Activated CD4-positive, CD25-positive, alpha-beta regulatory T cell treated with anti-CD3 and anti-CD28 coated beads, Interleukin-2, amount 50 U/mL, for 16 hours (primary cell): Measurements from ENCODE around the gene RFC1.
"Not testable (repeated sequence)": the region's sequence is repeated elsewhere in the genome, so short reads cannot be mapped to it uniquely, and the experiment has no call there.

Source experiments
- DNase-seq: peaks from one replicate; pipeline ENCODE4 v3.0.0-alpha.2; 2020; ENCODE audit warnings: low read depth, low spot score

RFC1 gene

DNA sequence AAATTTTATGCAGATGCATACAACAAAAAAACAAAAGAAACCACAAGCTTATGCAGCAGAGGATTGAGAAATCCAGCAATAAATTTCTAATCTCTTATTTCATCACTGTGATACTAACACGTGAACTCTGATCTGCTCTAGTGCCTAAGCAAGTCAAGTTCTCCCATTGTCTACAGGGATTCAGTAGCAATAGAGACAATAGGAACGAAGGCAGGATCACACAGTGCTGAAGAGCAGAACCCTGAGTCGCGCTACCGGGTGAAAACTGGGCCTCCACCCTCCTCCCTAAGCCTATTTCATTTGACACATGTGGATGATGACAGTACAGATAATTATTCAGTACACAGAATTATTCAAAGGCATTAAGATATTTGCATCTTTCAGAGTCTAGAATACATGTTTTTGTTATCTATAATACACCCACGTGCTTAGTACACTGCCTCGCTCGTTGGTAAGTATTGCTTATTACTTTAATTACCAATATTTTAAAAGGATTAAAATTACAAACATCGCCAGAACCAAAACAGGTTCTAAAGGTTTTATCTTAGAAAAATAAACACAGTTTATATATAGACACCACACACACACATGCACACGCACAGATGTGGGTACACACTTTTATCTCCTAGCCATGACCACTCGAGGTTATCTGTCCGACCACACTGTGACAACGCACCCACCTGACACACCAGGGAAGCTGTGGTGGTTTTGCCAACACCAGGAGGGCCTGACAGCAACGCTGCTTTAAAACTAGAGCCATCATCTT, 60.1 kb downstream of the RFC1 start:
- no peak for DNase-seq

DNA sequence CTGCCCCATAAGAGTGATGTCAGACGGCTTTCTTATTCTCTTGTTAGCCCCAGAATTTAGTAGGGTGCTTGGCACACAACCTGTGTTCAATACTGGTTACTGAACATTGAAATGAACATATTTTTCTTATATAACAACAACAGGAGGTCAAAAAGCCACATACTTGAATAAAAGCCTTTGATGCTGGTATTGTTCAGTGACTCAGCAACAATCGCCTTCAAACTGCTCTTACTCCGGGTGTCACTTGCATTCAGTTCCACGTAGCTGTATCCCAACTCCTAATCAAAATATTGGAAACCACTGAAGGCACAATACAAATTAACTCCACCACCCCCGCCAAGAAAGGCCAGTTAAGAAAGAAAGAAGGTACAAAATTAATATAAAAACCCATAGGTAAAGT, 61.5 kb downstream of the RFC1 start:
- DNase-seq, result no peak

DNA sequence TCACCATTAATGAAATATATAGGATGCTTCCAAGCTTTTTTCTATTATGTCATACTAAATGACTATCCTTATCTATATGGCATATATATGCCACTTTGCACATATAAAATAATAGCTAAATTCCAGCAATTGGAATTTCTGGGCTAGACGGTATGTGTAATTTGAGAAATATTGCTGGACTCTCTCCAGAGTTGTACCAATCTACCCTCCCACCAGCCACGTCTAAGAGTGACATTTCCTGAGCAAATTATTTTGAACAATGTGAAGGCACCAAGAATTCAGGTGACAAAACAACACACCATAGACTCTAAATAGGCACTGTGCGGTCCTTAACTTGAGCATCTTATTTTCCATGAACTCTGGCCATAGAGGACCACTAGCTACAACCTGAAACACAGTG, 62.3 kb downstream of the RFC1 start:
- DNase-seq, result no peak

DNA sequence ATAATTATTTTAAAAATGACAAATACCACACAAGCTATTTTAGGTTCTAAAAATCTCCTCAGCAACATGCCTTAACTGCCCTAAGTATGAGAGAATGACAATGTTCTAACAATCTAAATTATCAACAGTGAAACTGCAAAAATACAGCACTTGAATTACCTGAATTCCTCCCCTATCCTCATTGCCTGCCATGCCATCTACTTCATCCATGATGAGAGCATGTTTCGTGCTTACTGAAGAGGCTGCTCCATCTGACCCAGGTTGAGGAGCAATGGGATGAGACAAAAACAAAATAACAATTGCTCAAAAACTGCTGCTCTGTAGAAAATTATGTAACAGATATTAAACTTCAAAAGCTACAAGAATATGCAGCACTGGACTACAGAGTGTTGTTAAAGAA, 63.3 kb downstream of the RFC1 start:
- DNase-seq, result no peak

DNA sequence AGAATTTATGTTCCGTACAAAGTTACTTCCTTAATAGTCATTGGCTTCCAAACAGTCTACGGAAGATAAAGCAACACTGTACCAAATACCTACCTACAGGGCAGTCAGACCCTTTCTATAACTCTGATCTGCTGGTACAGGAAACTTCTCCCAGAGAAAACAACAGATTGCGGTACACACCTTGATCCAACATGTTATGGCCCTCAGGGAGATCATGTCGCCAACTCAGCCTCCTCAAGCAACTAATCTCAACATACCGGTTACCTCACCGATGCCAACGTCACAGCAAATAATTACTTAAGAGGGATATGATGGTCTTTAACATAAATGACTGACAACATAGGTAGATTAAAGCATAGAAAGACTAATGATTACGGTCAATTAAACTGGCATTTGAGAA, 70.4 kb downstream of the RFC1 start:
- no peak for DNase-seq

DNA sequence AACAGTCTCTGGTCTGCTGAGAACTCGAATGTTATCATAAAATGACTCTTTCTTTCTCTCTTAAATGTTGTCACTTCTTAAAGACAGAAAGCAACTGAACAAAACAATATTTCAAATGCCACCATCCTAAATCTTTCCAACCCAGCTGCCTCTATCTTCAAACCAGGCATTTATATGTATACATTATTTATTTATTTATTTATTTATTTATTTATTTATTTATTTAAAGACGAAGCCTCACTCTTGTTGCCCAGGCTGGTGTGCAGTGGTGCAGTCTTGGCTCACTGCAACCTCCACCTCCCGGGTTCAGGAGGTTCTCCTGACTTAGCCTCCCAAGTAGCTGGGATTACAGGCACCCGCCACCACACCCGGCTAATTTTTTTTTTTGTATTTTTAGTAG, 73.7 kb downstream of the RFC1 start:
- not testable (repeated sequence) for DNase-seq

DNA sequence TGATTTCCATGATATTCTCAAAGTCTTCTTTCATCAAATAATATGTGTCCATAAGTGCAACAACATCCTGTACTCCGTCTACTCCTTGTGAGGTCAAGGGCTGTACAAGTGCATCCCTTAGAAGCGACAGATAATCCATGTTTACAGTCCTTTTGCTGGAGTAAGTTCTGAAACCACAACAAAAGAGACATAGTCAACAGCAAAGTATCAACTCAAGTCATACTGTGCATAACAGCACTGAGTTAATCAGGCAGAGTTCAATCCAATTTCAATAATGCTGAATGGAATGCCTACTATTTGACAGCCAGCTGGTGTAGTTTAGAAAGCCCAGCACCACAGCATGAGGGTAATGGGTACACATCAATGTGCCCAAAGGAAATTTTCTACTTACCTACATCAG, 74.5 kb downstream of the RFC1 start:
- DNase-seq, result no peak

DNA sequence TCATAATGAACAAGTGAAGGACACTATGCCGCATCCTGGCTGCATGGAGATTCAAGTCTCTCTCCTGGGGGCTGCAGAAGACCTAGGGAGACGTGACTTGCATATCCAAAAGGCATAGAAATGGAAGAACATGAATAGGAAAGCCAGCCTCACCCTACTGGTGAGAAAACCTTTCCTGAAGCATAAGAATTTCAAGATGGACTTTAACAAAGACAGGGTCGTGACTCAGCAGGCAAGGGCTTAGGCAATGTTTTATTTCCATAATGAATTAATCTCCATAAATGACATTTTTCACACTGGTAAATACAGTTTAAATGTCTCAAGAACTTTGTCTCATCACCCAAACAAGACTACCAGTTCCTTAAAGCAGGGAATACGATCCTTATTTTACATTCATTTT, 78.9 kb downstream of the RFC1 start:
- no peak for DNase-seq

DNA sequence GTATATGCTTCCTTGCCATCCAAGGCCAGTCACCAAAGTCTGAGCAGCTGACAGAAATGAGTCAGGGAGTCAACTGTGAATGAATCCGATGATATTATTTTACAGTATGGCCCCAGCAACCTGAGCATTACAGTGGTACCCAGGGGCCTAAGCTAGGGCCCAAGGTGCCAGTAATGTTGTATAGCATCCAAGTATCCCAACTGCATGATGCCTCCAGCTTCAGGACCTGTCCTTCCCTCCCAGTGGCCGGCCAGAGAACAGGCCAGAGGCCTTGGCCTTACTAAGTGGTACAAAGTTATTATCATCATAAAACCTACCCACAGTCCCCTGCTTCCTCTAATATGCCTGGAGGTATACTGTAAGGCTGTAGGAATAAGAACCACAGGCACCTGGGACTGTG, 79.9 kb downstream of the RFC1 start:
- no peak for DNase-seq

DNA sequence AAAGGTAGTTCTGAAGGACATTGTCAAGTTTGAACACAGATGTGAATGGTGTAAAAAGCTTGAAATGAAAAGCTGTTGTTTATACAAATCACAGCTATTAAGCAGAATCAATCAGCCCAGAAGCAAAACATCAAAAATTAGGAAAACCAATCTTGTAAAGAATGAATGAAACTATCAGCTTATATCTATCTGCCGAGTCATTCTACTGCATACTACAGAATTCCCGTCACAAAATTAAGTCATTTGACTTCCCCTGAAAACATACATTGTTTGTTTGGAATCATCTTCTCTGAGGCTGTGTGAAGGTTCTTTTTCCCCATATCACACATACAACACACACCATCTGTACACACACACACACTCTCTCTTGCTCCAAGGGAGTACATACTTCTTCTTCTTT, 80.3 kb downstream of the RFC1 start:
- DNase-seq, result no peak

DNA sequence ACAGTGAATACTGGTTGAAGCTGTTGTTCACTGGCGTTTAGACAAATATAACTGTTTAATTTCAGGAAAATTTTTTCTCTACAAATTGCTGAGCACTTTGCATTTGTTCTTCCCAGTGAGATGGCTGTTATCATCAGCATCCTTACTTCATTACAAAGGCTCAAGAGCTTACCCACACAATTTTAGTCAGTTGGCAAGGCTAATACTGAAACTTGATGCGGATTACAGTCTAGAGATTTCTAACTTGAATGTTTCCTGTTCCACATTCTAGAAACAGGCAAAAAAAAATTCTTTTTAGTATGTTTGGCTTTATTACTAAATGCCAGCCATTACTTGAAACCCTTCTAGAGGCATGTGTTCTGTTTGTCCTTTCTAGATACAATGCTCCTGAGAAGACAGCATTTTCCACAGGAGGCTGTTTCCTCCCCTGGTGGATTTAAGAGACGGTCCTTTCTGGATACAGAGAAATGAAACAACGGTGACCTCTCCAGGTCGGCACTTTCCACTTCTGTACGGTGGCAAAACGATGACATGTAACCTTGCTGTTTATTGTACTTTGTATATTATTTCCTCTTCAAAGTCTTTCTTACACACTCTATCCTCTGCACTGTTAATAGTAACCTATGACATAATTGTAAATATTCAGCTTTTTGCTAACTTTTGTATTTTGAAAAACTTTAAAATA, 80.9 kb downstream of the RFC1 start:
- DNase-seq, result no peak

DNA sequence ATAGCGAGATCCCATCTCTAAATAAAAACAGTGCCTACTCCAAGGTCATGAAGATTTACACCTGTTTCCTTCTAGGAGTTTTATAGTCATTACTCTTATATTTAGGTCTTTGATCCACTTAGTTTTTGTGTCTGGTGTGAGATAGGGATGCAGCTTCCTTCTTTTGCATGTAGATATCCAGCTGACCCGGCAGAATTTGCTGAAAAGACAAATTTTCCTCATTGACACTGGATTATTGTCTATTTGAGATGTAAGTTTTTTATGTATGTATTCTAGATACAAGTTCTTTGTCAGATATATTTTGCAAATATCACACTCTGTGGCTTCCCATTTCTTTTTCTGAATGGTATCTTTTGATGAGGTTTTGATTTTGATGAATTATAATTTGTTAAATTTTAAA, 85.4 kb downstream of the RFC1 start:
- DNase-seq, result no peak

DNA sequence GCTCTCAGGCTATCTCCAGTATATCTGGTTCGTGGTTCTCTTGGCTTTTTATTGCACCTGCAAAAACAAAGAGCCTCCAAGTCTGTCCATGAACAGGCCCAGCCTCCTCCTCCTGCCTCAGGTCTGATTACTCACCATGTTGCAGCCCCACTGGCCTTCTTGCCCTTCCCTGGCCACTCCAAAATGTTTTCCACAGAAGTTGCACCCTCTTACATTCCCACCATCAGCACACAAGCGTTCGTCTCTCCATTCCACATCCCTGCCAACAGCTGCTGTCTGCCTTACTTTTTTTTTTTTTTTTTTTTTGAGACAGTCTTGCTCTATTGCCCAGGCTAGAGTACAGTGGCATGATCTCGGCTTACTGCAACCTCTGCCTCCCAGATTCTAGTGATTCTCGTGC, 86.7 kb downstream of the RFC1 start:
- DNase-seq, result no peak

DNA sequence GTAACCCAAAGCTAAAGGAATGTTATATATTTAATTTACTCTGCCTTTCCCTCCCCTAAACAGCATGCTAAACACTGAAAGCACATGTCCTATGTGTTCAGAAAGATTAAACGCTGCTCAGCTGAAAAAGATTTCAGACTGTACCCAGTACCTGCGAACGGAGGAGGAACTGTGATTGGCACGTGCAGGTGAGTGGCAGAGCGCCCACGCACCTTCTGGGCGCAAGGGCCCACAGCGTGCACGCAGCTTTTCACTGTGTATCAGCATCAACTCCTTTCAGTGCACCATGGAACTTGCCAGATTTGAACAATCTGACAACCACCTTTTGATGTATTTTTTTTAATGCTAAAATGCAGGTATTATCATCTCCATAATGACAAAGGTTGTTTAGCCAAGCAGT, 87.7 kb downstream of the RFC1 start:
- no peak for DNase-seq

DNA sequence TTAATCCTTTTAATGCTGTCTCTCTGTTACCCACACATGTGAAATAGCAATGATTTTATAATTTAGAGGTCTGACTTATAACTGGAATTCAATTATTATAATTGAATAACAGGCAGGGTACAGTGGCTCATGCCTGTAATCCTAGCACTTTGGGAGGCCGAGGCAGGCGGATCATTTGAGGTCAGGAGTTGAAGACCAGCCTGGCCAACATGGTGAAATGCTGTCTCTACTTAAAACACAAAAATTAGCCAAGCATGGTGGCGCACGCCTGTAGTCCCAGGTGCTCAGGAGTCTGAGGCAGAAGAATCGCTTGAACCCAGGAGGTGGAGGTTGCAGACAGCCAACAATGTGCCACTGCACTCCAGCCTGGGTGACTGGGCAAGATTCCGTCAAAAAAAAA, 88.5 kb downstream of the RFC1 start:
- DNase-seq, result not testable (repeated sequence)

DNA sequence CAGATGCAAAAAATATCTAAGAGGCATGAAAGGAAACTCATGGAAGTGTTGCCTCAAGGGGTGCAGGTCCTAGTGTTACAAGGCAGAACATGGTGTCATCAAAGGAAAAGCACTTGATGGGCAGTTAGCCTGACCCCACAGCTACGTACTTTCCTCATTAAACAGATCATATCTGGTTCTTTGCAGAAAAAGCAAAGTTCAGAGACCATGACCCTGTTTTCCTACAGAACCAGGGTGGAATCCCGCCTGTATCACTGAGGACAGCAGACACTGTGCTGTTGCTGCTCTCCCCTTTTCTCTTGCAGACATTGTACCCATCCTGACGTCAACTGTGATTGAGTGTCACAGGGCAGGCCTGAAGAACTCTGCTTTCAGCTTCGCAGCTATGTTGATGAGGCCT, 91.7 kb downstream of the RFC1 start:
- no peak for DNase-seq

DNA sequence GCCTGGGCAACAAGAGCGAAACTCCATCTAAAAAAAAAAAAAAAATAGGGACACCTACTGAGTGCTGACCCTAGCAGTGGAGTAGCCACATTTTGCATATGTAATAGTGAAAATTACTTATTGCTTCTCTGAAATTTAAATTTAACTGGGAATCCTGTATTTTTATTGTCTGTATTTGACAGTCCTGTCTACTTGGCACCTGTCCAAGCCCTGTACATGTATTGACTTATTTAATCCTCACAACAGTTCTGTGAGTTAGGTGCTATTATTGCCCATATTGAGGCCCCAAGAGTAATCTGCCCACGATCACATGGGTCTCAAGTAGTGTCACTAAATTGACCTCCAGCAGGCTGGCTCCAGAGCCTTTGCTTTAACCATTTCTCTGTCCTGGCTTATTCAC, 102.3 kb downstream of the RFC1 start:
- no peak for DNase-seq

DNA sequence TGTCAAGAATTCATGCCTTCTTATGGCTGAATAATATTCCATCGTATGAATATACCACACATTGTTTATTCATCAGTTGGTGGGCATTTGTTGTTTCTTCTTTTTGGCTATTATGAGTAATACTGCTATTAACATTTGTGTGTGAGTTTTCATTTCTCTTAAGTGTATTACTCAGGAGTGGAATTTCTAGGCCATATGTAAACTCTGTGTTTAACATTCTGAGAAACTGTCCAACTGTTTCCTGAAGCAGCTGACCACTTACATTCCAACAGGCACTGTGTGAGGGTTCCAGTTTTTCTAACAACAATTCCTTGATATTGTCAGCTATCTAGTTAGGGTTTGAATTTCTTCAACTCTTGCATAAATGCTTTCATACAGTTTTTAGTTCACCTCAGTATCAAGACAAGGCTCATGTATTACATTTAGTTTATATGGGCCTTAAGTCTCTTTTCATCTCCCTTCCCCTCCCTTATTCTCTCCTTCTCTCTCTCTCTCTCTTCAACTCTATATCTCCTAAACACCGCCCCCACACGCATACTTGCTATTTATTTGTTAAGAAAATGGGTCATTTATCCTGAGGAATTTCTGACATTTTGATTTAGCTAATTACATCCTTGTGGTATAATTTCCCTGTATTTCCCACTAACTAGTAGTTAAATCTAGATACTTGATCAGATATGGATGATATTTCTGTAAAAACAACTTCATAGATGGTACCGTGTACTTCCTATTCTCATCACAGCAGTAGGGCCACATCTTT, 106.4 kb downstream of the RFC1 start:
- no peak for DNase-seq

DNA sequence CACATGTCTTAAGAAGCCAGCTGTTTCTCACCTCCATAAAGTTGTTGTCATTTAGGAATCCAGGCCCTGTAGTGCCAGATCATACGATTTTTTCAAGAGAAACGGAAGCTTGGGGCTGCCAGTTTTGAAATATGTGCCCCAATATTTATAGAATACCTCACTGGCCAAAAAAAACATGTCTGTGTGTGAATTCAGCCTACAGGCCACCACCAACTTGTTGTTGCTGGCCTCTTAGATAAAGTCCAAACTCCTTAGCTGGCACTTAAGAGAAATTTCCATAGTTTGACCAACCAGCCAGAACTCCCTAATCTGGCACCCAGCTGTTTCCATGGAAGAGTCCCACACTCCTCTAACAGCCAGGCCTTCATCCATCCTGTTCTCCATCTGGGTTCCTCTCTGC, 109.7 kb downstream of the RFC1 start:
- no peak for DNase-seq

DNA sequence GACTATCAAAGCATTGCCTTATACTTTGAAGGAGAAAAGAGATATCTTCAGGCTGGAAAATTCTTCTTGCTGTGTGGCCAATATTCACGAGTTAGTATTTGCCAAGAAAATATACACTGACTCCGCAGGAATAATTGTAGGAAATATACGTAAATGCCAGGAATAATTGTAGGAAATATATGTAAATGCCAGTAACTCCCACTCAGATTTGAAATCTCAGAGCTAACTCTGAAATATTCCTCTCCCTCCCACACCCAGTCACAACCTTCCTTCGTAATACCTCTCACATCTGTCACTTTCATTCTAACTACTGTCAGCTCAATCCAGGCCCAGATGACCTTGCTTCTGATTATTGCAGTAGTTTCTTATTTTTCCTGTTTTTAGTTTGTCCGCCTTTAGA, 110.3 kb downstream of the RFC1 start:
- no peak for DNase-seq

DNA sequence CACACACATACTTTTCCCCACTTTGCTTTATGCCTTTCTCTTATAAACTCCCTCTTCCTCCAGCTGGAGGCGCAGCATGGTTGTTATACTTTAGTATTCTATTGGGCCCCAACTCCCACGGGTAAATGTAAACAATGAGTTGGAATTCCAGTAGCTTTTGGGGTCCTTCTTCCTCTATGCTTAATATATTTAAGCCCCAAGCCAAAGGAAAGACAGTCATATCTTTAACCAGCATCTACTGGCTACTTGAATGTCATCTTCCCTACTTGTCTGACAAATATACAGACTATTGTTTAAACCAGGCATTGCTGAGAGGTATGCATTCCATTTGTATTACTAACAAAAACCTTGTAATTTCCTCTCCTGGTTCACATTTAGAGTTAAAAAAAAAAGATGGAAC, 110.9 kb downstream of the RFC1 start:
- DNase-seq, result no peak

DNA sequence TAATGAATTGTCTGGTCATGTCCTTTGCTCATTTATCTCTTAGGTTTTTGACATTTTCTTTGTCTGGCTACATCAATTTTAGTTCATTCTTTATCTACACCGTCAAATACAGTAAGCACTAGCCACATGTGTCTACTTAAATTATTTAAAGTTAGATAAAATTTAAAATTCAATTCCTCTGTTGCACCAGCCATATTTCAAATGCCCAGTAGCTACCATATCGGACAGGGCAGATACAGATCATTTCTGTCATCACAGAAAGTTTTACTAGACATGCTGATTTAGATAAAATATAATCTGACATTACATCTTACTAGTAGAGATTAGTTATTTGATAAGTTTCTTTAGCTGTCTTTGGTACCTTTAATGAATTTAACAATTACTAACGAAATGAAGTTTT, 122.7 kb downstream of the RFC1 start:
- DNase-seq, result no peak
